T-cell (primary cell): ENCODE results near the gene RGPD3. TPM values are rescaled to one million over a fixed set of nuclear protein-coding genes. Genes with fewer than 3 reads are reported as not detected.

Source experiments
- ATAC-seq, 4 experiments: fragments of 200-7000 bp in 3 of 4; fragments of 150-1000 bp in 1 of 4; cut with Tn5 transposase; replicated peaks in 1 of 4; 1 replicate in 3 of 4; 2 replicates in 1 of 4; pipeline ENCODE4 v1.10.0; 2021; ENCODE audit warnings: moderate library complexity in 3 of 4, mild to moderate bottlenecking in 2 of 4, moderate number of reproducible peaks in 1 of 4
- CTCF ChIA-PET, 2 donors: fragments of 300-600 bp; sonication (Branson Sonifier 250); formaldehyde crosslinking; loops; one replicate each; lab custom pipeline; 2022; ENCODE audit warnings: antibody characterized with exemption in 2 of 2; lab: Charles Lee
- POLR2A ChIA-PET, 2 donors: fragments of 300-600 bp; sonication (Branson Sonifier 250); formaldehyde crosslinking; loops; one replicate each; lab custom pipeline; 2022; ENCODE audit warnings: antibody characterized with exemption in 2 of 2; lab: Charles Lee
- DNase-seq, 35 experiments: peaks; one replicate each; pipeline versions ENCODE4 v3.0.0 to v3.0.0-alpha.2; 2013 to 2023
- H3K27ac ChIP-seq: one replicate; pipeline ENCODE4 v1.5.1; 2013; ENCODE audit warnings: low read length
- H3K27me3 ChIP-seq, 2 experiments: replicated peaks in 1 of 2; 1 replicate in 1 of 2; 2 replicates in 1 of 2; pipeline versions ENCODE4 v1.6.1 to v1.7.0; 2013; ENCODE audit warnings: low read length in 1 of 2, mixed read lengths in 1 of 2; ENCODE audit not compliant: control insufficient read depth in 2 of 2, insufficient read depth in 2 of 2; ENCODE audit errors: extremely low read depth in 1 of 2
- H3K36me3 ChIP-seq, 2 donors: 1 replicate in 1 of 2; 2 replicates in 1 of 2; pipeline versions ENCODE4 v1.6.1 to v1.7.0; 2013; ENCODE audit warnings: low read length in 1 of 2; ENCODE audit not compliant: control insufficient read depth in 2 of 2, insufficient read depth in 1 of 2; ENCODE audit errors: extremely low read depth in 1 of 2
- H3K4me1 ChIP-seq, 2 experiments: 1 replicate in 1 of 2; 2 replicates in 1 of 2; pipeline versions ENCODE4 v1.6.1 to v1.7.0; 2013; ENCODE audit warnings: low read length in 2 of 2, mixed read lengths in 1 of 2; ENCODE audit not compliant: insufficient read depth in 2 of 2, control insufficient read depth in 1 of 2; ENCODE audit errors: extremely low read depth in 1 of 2
- H3K4me3 ChIP-seq, 2 donors: 1 replicate in 1 of 2; 2 replicates in 1 of 2; pipeline versions ENCODE4 v1.5.1 to v1.7.0; 2013; ENCODE audit warnings: mild to moderate bottlenecking in 2 of 2, low read length in 1 of 2, moderate library complexity in 1 of 2; ENCODE audit not compliant: control insufficient read depth in 1 of 2; ENCODE audit errors: extremely low read depth in 1 of 2
- H3K9me3 ChIP-seq: 2 replicates; pipeline ENCODE4 v1.7.0; 2013
- H3K27ac Mint-ChIP-seq, 2 donors: one replicate each; pipeline ENCODE4 v1.8.0; 2020 to 2021; ENCODE audit warnings: mild to moderate bottlenecking in 2 of 2, mixed read lengths in 2 of 2
- H3K27me3 Mint-ChIP-seq, 2 donors: one replicate each; pipeline ENCODE4 v1.8.0; 2021 to 2022; ENCODE audit warnings: mixed read lengths in 2 of 2
- H3K36me3 Mint-ChIP-seq: one replicate; pipeline ENCODE4 v1.8.0; 2021; ENCODE audit warnings: mixed read lengths
- H3K4me1 Mint-ChIP-seq, 3 donors: one replicate each; pipeline ENCODE4 v1.8.0; 2020 to 2022; ENCODE audit warnings: mixed read lengths in 3 of 3, mild to moderate bottlenecking in 1 of 3
- H3K4me3 Mint-ChIP-seq, 3 donors: one replicate each; pipeline ENCODE4 v1.8.0; 2020 to 2022; ENCODE audit warnings: mild to moderate bottlenecking in 3 of 3, mixed read lengths in 3 of 3, moderate library complexity in 3 of 3
- H3K9me3 Mint-ChIP-seq, 3 donors: one replicate each; pipeline ENCODE4 v1.8.0; 2020 to 2022; ENCODE audit warnings: mixed read lengths in 3 of 3
- WGBS: methylation state at CpG from one replicate; pipeline ENCODE4 v1.1.5; 2013; ENCODE audit warnings: missing lambda C conversion rate; ENCODE audit not compliant: insufficient coverage; 5-methylcytosine and 5-hydroxymethylcytosine counted together
- total RNA-seq, 35 experiments: library from RNA in 6 of 35; stranded (reverse) in 6 of 35; fragments of 120-200 nt in 1 of 35; gene quantifications; one replicate each; pipeline versions ENCODE4 v1.2.1 to v1.2.4 and lab custom pipeline; 2013 to 2026

Gene RGPD3
- total RNA-seq, 5 donors from 2014 or later (not counting 1 experiment from before 2014, with no cell fraction given) = 0.13 to 0.47 (median 0.16) TPM

GRCh38 chr2:106341666-106342065 lies 126.5 kb downstream of the RGPD3 start:
- Histone ChIP-seq H3K36me3 (no peaks in the 10 kb centered on the region), H3K4me1 (no peaks in the 10 kb centered on the region), H3K27ac (no peak overlapping the region), H3K4me3 (no peak overlapping the region), H3K9me3 (no peaks in the 10 kb centered on the region), H3K27me3 (peaks cover 0 to 3% of the 10 kb centered on the region in 2 experiments)
- 81% methylated on average over 5 of the region's 5 CpGs for WGBS
- Mint-ChIP-seq H3K9me3 (peaks cover 0 to 3% (median 0%) of the 10 kb centered on the region in 3 donors), H3K4me1 (peaks cover 0 to 3% (median 2%) of the 10 kb centered on the region in 3 donors), H3K4me3 (no peak overlapping the region), H3K36me3 (no peaks in the 10 kb centered on the region), H3K27me3 (no peaks in the 10 kb centered on the region), H3K27ac (no peak overlapping the region)
- DNase-seq (no peak), ATAC-seq (no peak)
- ChIA-PET CTCF (no interaction called here), POLR2A (no interaction called here)

Other genes with a start within 250 kb of the RGPD3 start
- 1 to 10 TPM; 1.3 to 3.2 (median 2.2) TPM for gene CD8B2, start 19.0 kb upstream of the RGPD3 start, total RNA-seq